ENCODE results near the gene CLECL1. TPM values are rescaled to one million over a fixed set of nuclear protein-coding genes. Genes with fewer than 3 reads are reported as not detected.
A peak's percentile ranks its signal among the peaks of the same experiment; 100 is the strongest.

CLECL1 gene
- total and polyA plus RNA-seq, 2 experiments from 2014 or later: not detected

DNA sequence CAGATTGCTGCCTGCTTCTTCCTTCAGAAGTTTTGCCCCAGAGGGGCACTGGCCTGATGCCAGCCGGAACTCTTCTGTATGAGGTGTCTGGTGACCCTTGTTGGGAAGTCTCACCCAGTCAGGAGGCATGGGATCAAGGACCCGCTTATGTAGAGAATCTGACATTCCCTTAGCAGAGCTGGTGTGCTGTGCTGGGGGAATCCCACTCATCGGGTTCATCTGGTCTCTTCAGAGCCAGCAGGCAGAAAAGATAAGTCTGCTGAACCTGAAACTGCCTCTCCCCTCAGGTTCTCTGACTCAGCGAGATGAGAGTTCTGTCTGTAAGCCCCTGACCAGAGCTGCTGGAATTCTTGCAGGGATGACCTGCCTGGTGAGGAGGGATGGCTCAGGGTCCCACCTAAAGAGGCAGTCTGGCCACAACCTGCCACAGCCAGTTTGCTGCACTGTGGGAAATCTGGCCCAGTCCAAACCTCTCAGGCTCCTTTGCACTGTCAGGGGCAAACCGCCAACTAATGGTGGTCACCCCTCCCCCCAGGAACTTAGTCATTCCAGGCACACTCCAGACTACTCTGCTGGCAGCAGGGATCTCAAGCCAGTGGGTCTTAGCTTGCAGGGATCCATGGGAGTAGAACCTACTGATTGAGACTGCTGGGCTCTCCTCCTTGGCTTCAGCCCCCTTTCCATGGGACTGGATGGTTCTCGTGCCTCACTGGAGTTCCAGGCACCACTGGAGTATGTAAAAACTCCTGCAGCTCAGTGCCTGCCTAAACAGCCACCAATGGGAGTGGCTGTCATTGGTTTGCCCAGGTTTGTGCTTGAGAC lies 59.3 kb downstream of the CLECL1 start:
- no peaks in the 10 kb centered on the region for H3F3A ChIP-seq (replicated peaks; ENCODE audit: low read depth)
- H3K79me2 ChIP-seq (replicated peaks; ENCODE audit: insufficient read depth): no peaks in the 10 kb centered on the region
- no peak overlapping the region for H2AFZ ChIP-seq
- H3K36me3 ChIP-seq (ENCODE audit: insufficient read depth): no peaks in the 10 kb centered on the region
- no peak overlapping the region for H3K27ac ChIP-seq (ENCODE audit: low read depth)
- H3K9me3 Mint-ChIP-seq: no peaks in the 10 kb centered on the region
- DNase-seq (ENCODE audit: low spot score) (peak; percentile 27), ATAC-seq (peak; percentile 79)
- H3K36me3 Mint-ChIP-seq (ENCODE audit: low read depth): no peaks in the 10 kb centered on the region; the same call in 1 of the 3 replicates
- peaks cover 3% of the 10 kb centered on the region for H3K27me3 Mint-ChIP-seq (ENCODE audit: insufficient read depth, low read depth, poor library complexity)
- H4K20me1 ChIP-seq (replicated peaks; ENCODE audit: insufficient read depth): no peaks in the 10 kb centered on the region
- H3K4me3 ChIP-seq: no peak overlapping the region
- no peak for TF ChIP-seq STAT1 (IDR thresholded peaks at IDR 0.05; ENCODE audit: unreplicated experiment)
- TF ChIP-seq, protein P1, sequence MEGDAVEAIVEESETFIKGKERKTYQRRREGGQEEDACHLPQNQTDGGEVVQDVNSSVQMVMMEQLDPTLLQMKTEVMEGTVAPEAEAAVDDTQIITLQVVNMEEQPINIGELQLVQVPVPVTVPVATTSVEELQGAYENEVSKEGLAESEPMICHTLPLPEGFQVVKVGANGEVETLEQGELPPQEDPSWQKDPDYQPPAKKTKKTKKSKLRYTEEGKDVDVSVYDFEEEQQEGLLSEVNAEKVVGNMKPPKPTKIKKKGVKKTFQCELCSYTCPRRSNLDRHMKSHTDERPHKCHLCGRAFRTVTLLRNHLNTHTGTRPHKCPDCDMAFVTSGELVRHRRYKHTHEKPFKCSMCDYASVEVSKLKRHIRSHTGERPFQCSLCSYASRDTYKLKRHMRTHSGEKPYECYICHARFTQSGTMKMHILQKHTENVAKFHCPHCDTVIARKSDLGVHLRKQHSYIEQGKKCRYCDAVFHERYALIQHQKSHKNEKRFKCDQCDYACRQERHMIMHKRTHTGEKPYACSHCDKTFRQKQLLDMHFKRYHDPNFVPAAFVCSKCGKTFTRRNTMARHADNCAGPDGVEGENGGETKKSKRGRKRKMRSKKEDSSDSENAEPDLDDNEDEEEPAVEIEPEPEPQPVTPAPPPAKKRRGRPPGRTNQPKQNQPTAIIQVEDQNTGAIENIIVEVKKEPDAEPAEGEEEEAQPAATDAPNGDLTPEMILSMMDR (conservative IDR thresholded peaks at IDR 0.05; ENCODE audit: low read depth in 2 of 2): no peak
- no peak for TF ChIP-seq POLR2AphosphoS5 (IDR thresholded peaks at IDR 0.05; ENCODE audit: low read depth)
- TF ChIP-seq, protein P2, sequence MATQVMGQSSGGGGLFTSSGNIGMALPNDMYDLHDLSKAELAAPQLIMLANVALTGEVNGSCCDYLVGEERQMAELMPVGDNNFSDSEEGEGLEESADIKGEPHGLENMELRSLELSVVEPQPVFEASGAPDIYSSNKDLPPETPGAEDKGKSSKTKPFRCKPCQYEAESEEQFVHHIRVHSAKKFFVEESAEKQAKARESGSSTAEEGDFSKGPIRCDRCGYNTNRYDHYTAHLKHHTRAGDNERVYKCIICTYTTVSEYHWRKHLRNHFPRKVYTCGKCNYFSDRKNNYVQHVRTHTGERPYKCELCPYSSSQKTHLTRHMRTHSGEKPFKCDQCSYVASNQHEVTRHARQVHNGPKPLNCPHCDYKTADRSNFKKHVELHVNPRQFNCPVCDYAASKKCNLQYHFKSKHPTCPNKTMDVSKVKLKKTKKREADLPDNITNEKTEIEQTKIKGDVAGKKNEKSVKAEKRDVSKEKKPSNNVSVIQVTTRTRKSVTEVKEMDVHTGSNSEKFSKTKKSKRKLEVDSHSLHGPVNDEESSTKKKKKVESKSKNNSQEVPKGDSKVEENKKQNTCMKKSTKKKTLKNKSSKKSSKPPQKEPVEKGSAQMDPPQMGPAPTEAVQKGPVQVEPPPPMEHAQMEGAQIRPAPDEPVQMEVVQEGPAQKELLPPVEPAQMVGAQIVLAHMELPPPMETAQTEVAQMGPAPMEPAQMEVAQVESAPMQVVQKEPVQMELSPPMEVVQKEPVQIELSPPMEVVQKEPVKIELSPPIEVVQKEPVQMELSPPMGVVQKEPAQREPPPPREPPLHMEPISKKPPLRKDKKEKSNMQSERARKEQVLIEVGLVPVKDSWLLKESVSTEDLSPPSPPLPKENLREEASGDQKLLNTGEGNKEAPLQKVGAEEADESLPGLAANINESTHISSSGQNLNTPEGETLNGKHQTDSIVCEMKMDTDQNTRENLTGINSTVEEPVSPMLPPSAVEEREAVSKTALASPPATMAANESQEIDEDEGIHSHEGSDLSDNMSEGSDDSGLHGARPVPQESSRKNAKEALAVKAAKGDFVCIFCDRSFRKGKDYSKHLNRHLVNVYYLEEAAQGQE (IDR thresholded peaks at IDR 0.05; ENCODE audit: unreplicated experiment): no peak
- TF ChIP-seq EZH2 (IDR thresholded peaks at IDR 0.05; ENCODE audit: low read depth, unreplicated experiment): no peak
- TF ChIP-seq EZH2phosphoT487 (IDR thresholded peaks at IDR 0.05; ENCODE audit: unreplicated experiment): no peak
- TF ChIP-seq, protein P3, sequence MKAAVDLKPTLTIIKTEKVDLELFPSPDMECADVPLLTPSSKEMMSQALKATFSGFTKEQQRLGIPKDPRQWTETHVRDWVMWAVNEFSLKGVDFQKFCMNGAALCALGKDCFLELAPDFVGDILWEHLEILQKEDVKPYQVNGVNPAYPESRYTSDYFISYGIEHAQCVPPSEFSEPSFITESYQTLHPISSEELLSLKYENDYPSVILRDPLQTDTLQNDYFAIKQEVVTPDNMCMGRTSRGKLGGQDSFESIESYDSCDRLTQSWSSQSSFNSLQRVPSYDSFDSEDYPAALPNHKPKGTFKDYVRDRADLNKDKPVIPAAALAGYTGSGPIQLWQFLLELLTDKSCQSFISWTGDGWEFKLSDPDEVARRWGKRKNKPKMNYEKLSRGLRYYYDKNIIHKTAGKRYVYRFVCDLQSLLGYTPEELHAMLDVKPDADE (IDR thresholded peaks at IDR 0.05): no peak
- TF ChIP-seq NANOG (IDR thresholded peaks at IDR 0.05; ENCODE audit: borderline replicate concordance): no peak
- no peak for TF ChIP-seq CREB1 (CRISPR knock-in tag; IDR thresholded peaks at IDR 0.05; ENCODE audit: low read depth)
- TF ChIP-seq ZNF331 (CRISPR knock-in tag; IDR thresholded peaks at IDR 0.05; ENCODE audit: low read depth): no peak
- TF ChIP-seq, protein P4, sequence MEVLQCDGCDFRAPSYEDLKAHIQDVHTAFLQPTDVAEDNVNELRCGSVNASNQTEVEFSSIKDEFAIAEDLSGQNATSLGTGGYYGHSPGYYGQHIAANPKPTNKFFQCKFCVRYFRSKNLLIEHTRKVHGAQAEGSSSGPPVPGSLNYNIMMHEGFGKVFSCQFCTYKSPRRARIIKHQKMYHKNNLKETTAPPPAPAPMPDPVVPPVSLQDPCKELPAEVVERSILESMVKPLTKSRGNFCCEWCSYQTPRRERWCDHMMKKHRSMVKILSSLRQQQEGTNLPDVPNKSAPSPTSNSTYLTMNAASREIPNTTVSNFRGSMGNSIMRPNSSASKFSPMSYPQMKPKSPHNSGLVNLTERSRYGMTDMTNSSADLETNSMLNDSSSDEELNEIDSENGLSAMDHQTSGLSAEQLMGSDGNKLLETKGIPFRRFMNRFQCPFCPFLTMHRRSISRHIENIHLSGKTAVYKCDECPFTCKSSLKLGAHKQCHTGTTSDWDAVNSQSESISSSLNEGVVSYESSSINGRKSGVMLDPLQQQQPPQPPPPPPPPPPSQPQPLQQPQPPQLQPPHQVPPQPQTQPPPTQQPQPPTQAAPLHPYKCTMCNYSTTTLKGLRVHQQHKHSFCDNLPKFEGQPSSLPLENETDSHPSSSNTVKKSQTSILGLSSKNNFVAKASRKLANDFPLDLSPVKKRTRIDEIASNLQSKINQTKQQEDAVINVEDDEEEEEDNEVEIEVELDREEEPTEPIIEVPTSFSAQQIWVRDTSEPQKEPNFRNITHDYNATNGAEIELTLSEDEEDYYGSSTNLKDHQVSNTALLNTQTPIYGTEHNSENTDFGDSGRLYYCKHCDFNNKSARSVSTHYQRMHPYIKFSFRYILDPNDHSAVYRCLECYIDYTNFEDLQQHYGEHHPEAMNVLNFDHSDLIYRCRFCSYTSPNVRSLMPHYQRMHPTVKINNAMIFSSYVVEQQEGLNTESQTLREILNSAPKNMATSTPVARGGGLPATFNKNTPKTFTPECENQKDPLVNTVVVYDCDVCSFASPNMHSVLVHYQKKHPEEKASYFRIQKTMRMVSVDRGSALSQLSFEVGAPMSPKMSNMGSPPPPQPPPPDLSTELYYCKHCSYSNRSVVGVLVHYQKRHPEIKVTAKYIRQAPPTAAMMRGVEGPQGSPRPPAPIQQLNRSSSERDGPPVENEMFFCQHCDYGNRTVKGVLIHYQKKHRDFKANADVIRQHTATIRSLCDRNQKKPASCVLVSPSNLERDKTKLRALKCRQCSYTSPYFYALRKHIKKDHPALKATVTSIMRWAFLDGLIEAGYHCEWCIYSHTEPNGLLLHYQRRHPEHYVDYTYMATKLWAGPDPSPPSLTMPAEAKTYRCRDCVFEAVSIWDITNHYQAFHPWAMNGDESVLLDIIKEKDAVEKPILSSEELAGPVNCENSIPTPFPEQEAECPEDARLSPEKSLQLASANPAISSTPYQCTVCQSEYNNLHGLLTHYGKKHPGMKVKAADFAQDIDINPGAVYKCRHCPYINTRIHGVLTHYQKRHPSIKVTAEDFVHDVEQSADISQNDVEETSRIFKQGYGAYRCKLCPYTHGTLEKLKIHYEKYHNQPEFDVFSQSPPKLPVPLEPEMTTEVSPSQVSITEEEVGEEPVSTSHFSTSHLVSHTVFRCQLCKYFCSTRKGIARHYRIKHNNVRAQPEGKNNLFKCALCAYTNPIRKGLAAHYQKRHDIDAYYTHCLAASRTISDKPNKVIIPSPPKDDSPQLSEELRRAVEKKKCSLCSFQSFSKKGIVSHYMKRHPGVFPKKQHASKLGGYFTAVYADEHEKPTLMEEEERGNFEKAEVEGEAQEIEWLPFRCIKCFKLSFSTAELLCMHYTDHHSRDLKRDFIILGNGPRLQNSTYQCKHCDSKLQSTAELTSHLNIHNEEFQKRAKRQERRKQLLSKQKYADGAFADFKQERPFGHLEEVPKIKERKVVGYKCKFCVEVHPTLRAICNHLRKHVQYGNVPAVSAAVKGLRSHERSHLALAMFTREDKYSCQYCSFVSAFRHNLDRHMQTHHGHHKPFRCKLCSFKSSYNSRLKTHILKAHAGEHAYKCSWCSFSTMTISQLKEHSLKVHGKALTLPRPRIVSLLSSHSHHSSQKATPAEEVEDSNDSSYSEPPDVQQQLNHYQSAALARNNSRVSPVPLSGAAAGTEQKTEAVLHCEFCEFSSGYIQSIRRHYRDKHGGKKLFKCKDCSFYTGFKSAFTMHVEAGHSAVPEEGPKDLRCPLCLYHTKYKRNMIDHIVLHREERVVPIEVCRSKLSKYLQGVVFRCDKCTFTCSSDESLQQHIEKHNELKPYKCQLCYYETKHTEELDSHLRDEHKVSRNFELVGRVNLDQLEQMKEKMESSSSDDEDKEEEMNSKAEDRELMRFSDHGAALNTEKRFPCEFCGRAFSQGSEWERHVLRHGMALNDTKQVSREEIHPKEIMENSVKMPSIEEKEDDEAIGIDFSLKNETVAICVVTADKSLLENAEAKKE (CRISPR knock-in tag; IDR thresholded peaks at IDR 0.05): no peak
- no peak for TF ChIP-seq JUNB (IDR thresholded peaks at IDR 0.05; ENCODE audit: unreplicated experiment)
- TF ChIP-seq ZNF114 (CRISPR knock-in tag; IDR thresholded peaks at IDR 0.05): no peak
- peak overlapping the region; percentile 50; the same call in 1 of the 2 replicates for H3K27ac Mint-ChIP-seq
- no peak overlapping the region for H3K4me2 ChIP-seq
- H3K9me2 ChIP-seq (ENCODE audit: insufficient read depth): no peaks in the 10 kb centered on the region
- no peaks in the 10 kb centered on the region for H3K27me3 ChIP-seq (ENCODE audit: insufficient read depth)
- no peak overlapping the region for H3K4me3 Mint-ChIP-seq
- H3K4me1 ChIP-seq (ENCODE audit: insufficient read depth): no peaks in the 10 kb centered on the region
- peaks cover 12% of the 10 kb centered on the region; the same call in 2 of the 3 replicates for H3K4me1 Mint-ChIP-seq

Measured in GM23338 (cell line).